H1 (cell line): ENCODE results near the gene FOSL1. TPM values are rescaled to one million over a fixed set of nuclear protein-coding genes. Genes with fewer than 3 reads are reported as not detected.

Experiments
- ATF3 ChIP-seq: IDR thresholded peaks from 2 replicates; pipeline ENCODE4 v1.6.1; 2011; ENCODE audit warnings: low read depth, mild to moderate bottlenecking, low read length; ENCODE audit not compliant: insufficient read depth
- BACH1 ChIP-seq: IDR thresholded peaks from 2 replicates; pipeline ENCODE4 v1.6.1; 2012; ENCODE audit warnings: low read length, improper control_type of control experiment
- BCL11A ChIP-seq, 2 experiments: IDR thresholded peaks; one replicate each; pipeline ENCODE4 v1.6.1; 2011; ENCODE audit warnings: low read depth in 2 of 2, low read length in 2 of 2, mild to moderate bottlenecking in 2 of 2
- CBX8 ChIP-seq: fragments of 300-800, 300-1000 bp; sonication (generic); IDR thresholded peaks from 2 replicates; pipeline ENCODE4 v1.7.1; 2016; ENCODE audit warnings: low read depth, low read length, borderline replicate concordance
- CTBP2 ChIP-seq: IDR thresholded peaks from 2 replicates; pipeline ENCODE4 v1.7.0; 2011; ENCODE audit warnings: borderline replicate concordance, mild to moderate bottlenecking, moderate library complexity, mixed read lengths, low read length; ENCODE audit not compliant: insufficient read depth, insufficient read length
- EP300 ChIP-seq, 2 experiments: IDR thresholded peaks; 1 replicate in 1 of 2; 2 replicates in 1 of 2; pipeline ENCODE4 v1.6.1; 2011 to 2012; ENCODE audit warnings: low read depth in 2 of 2, low read length in 2 of 2, mild to moderate bottlenecking in 2 of 2, borderline replicate concordance in 1 of 2, inconsistent platforms in 1 of 2, moderate library complexity in 1 of 2
- EZH2 ChIP-seq: fragments of 200-600 bp; sonication (generic); IDR thresholded peaks from 2 replicates; pipeline ENCODE4 v1.7.1; 2012; ENCODE audit warnings: low read depth, mild to moderate bottlenecking, moderate library complexity, low read length, inconsistent platforms; ENCODE audit not compliant: severe bottlenecking
- KDM1A ChIP-seq: fragments of 200-600, 300-600 bp; sonication (generic); IDR thresholded peaks from 2 replicates; pipeline ENCODE4 v1.7.1; 2016; ENCODE audit warnings: mild to moderate bottlenecking, low read length, borderline replicate concordance
- KDM5A ChIP-seq: fragments of 200-600 bp; IDR thresholded peaks from 2 replicates; pipeline ENCODE4 v1.7.1; 2012; ENCODE audit warnings: mild to moderate bottlenecking, low read length, inconsistent platforms, mixed read lengths
- MAX ChIP-seq: IDR thresholded peaks from 2 replicates; pipeline ENCODE4 v1.6.1; 2012; ENCODE audit warnings: inconsistent platforms
- NRF1 ChIP-seq: IDR thresholded peaks from 2 replicates; pipeline ENCODE4 v1.6.1; 2011; ENCODE audit warnings: mild to moderate bottlenecking, low read depth, low read length, improper control_type of control experiment
- POLR2A ChIP-seq, 2 experiments: IDR thresholded peaks; 1 replicate in 1 of 2; 2 replicates in 1 of 2; pipeline ENCODE4 v1.6.1; 2011; ENCODE audit warnings: low read depth in 2 of 2, low read length in 2 of 2, mild to moderate bottlenecking in 2 of 2; ENCODE audit errors: control extremely low read depth in 1 of 2
- RNF2 ChIP-seq: fragments of 200-900, 300-1000 bp; sonication (generic); IDR thresholded peaks from 2 replicates; pipeline ENCODE4 v1.7.1; 2016; ENCODE audit warnings: borderline replicate concordance, low read depth, mild to moderate bottlenecking, antibody characterized with exemption, low read length; ENCODE audit not compliant: poor library complexity, severe bottlenecking; ENCODE audit errors: missing control alignments
- SAP30 ChIP-seq: fragments of 300-600 bp; sonication (generic); IDR thresholded peaks from 2 replicates; pipeline ENCODE4 v1.7.1; 2012; ENCODE audit warnings: low read length, moderate library complexity, mild to moderate bottlenecking, inconsistent platforms; ENCODE audit not compliant: insufficient read depth, insufficient replicate concordance
- SP2 ChIP-seq: IDR thresholded peaks from 2 replicates; pipeline ENCODE4 v1.6.1; 2012; ENCODE audit warnings: mild to moderate bottlenecking, low read length, inconsistent platforms
- SP4 ChIP-seq: IDR thresholded peaks from 2 replicates; pipeline ENCODE4 v1.6.1; 2012; ENCODE audit warnings: low read length, inconsistent platforms
- YY1 ChIP-seq: IDR thresholded peaks from 2 replicates; pipeline ENCODE4 v1.6.1; 2011; ENCODE audit warnings: low read depth, mild to moderate bottlenecking, low read length
- polyA plus RNA-seq, 7 experiments: library from polyadenylated mRNA; depleted of rRNA in 3 of 7; stranded (reverse) in 5 of 7; unstranded in 2 of 7; fragments of >200 nt in 5 of 7; fragments of 200-250 nt in 2 of 7; gene quantifications; 1 replicate in 5 of 7; 2 replicates in 1 of 7; 4 replicates in 1 of 7; pipeline versions ENCODE4 v1.2.1 to v1.2.3, GENCODE V29; 2011 to 2013; ENCODE audit warnings: missing spikeins in 2 of 7, mixed read lengths in 2 of 7
- total RNA-seq: library from RNA; stranded (reverse); fragmentation: NEBNext Ultra II Directional; extraction: Animal tissue kit (Norgen Biotek cat#: 25700); gene quantifications from 2 replicates; pipeline ENCODE4 v1.2.1, GENCODE V29; 2021

Gene FOSL1
- total and polyA plus RNA-seq, 2 of the 8 experiments (the other 6 are each of a cell fraction or from before 2014, with no cell fraction given) = 6.3 to 7.2 TPM

- TF ChIP-seq CBX8 (no peak), KDM1A (no peak), NRF1 (no peak), YY1 (no peak), SP2 (no peak), SP4 (no peak), EZH2 (peak; percentile 68), EP300 (IDR thresholded peaks at IDR 0.05; ENCODE audit: borderline replicate concordance in 1 of 2, low read depth in 2 of 2, low read length in 2 of 2) (no peak), CTBP2 (no peak), BACH1 (peak; percentile 83), SAP30 (no peak), ATF3 (no peak), KDM5A (no peak), POLR2A (IDR thresholded peaks at IDR 0.05; ENCODE audit: control extremely low read depth in 1 of 2, low read depth in 2 of 2, low read length in 2 of 2) (0 out of 3 replicates have a peak, but pooled peaks of 1 of the 2 experiments have one; percentile 2), RNF2 (no peak), BCL11A (IDR thresholded peaks at IDR 0.05; ENCODE audit: low read depth in 2 of 2, low read length in 2 of 2) (no peak), MAX (peak; percentile 96)
These were observed 648 bp downstream of the FOSL1 start (continued) for GRCh38 chr11:65899356-65900124.
